Breast epithelium (tissue), 4 donors: ENCODE data around the gene PKDCC. TPM values are rescaled to one million over a fixed set of nuclear protein-coding genes. Genes with fewer than 3 reads are reported as not detected.

Experiments
- DNase-seq, 2 donors: peaks; one replicate each; pipeline ENCODE4 v3.0.0-alpha.2; 2019; ENCODE audit warnings: low spot score in 2 of 2
- H3K27ac ChIP-seq, 2 donors: fragments of 200-600 bp; sonication (generic) in 1 of 2; one replicate each; pipeline ENCODE4 v1.5.1; 2016 to 2019; ENCODE audit warnings: mild to moderate bottlenecking in 1 of 2
- H3K27me3 ChIP-seq, 2 donors: fragments of 200-600 bp; sonication (generic) in 1 of 2; one replicate each; pipeline versions ENCODE4 v1.5.1 to v1.6.0; 2017 to 2019; ENCODE audit warnings: control low read depth in 1 of 2, mild to moderate bottlenecking in 1 of 2
- H3K36me3 ChIP-seq: fragments of 200-600 bp; one replicate; pipeline ENCODE4 v1.5.1; 2019
- H3K4me1 ChIP-seq, 2 donors: fragments of 200-600 bp; sonication (generic); one replicate each; pipeline ENCODE4 v1.5.1; 2016 to 2019; ENCODE audit warnings: control low read depth in 1 of 2
- H3K4me3 ChIP-seq, 3 donors: fragments of 200-600 bp; sonication (generic); 1 replicate in 2 of 3; 2 replicates in 1 of 3; pipeline ENCODE4 v1.5.1; 2016 to 2019; ENCODE audit warnings: mild to moderate bottlenecking in 3 of 3, moderate library complexity in 2 of 3
- H3K9me3 ChIP-seq, 2 donors: fragments of 200-600 bp; sonication (generic) in 1 of 2; one replicate each; pipeline ENCODE4 v1.5.1; 2016 to 2019; ENCODE audit warnings: control low read depth in 1 of 2
- CTCF ChIP-seq, 3 donors: fragments of 450-650 bp; IDR thresholded peaks; one replicate each; pipeline ENCODE4 v1.5.1; 2016 to 2017; ENCODE audit warnings: antibody characterized with exemption in 3 of 3, mild to moderate bottlenecking in 3 of 3, moderate library complexity in 3 of 3
- POLR2A ChIP-seq: fragments of 450-650 bp; IDR thresholded peaks from one replicate; pipeline ENCODE4 v1.6.1; 2016; ENCODE audit warnings: antibody characterized with exemption, mild to moderate bottlenecking, moderate library complexity
- POLR2AphosphoS5 ChIP-seq, 3 donors: sonication (generic); formaldehyde crosslinking; IDR thresholded peaks; one replicate each; pipeline ENCODE4 v1.6.1; 2017; ENCODE audit warnings: antibody characterized with exemption in 3 of 3
- intact Hi-C: fragments of 100-400 bp; cut with DNase I; formaldehyde crosslinking; loops from one replicate; pipeline ENCODE4 v1.15.1; 2023; ENCODE audit warnings: low total_unique reads
- total RNA-seq, 3 donors: library from RNA; depleted of rRNA; stranded (reverse); fragments of >200 nt; gene quantifications; one replicate each; pipeline ENCODE4 v1.1.0, GENCODE V29; 2016

PKDCC gene
- total RNA-seq, 3 donors from 2014 or later = 19.3 to 131 (median 95.4) TPM

- Histone ChIP-seq H3K4me3 (no peak overlapping the region), H3K27me3 (no peaks in the 10 kb centered on the region), H3K9me3 (no peaks in the 10 kb centered on the region), H3K4me1 (no peaks in the 10 kb centered on the region), H3K27ac (no peak overlapping the region), H3K36me3 (no peaks in the 10 kb centered on the region)
- no peak for DNase-seq
- TF ChIP-seq CTCF (IDR thresholded peaks at IDR 0.05) (no peak), POLR2A (no peak), POLR2AphosphoS5 (IDR thresholded peaks at IDR 0.05) (no peak)
- intact Hi-C loops = no loop called here
Observed at GRCh38 chr2:42057902-42058450, 10.2 kb downstream of the PKDCC start.

- Histone ChIP-seq H3K9me3 (no peaks in the 10 kb centered on the region), H3K36me3 (no peaks in the 10 kb centered on the region), H3K4me3 (no peak overlapping the region), H3K27me3 (no peaks in the 10 kb centered on the region), H3K27ac (no peak overlapping the region), H3K4me1 (no peaks in the 10 kb centered on the region)
- intact Hi-C loops = no loop called here
- no peak for TF ChIP-seq POLR2A
- no peak for DNase-seq
Observed at GRCh38 chr2:42059261-42059898, 11.6 kb downstream of the PKDCC start.

- H3K27ac ChIP-seq = peak overlapping the region in 1 of 2 donors; percentile 75
- H3K36me3 ChIP-seq = no peaks in the 10 kb centered on the region
- TF ChIP-seq POLR2A (no peak), CTCF (IDR thresholded peaks at IDR 0.05) (no peak), POLR2AphosphoS5 (IDR thresholded peaks at IDR 0.05) (no peak)
- no peaks in the 10 kb centered on the region for H3K27me3 ChIP-seq
- no peak overlapping the region for H3K4me3 ChIP-seq
- intact Hi-C loops = no loop called here
- no peaks in the 10 kb centered on the region for H3K4me1 ChIP-seq
- H3K9me3 ChIP-seq = no peaks in the 10 kb centered on the region
- no peak for DNase-seq
Observed at GRCh38 chr2:42060028-42060427, 12.2 kb downstream of the PKDCC start.

GRCh38 chr2:42060718-42061619 lies 13.1 kb downstream of the PKDCC start:
- DNase-seq = no peak
- H3K9me3 ChIP-seq = no peaks in the 10 kb centered on the region
- intact Hi-C loops = no loop called here
- TF ChIP-seq POLR2AphosphoS5 (IDR thresholded peaks at IDR 0.05) (peak in 1 of 3 donors; percentile 22), CTCF (IDR thresholded peaks at IDR 0.05) (no peak)
- no peak overlapping the region for H3K4me3 ChIP-seq
- peak overlapping the region in 1 of 2 donors; percentile 75 for H3K27ac ChIP-seq
- no peaks in the 10 kb centered on the region for H3K36me3 ChIP-seq
- H3K4me1 ChIP-seq = no peaks in the 10 kb centered on the region
- H3K27me3 ChIP-seq = no peaks in the 10 kb centered on the region

- intact Hi-C loops = no loop called here
- H3K4me1 ChIP-seq = no peaks in the 10 kb centered on the region
- no peak for DNase-seq
- TF ChIP-seq POLR2AphosphoS5 (IDR thresholded peaks at IDR 0.05) (no peak), CTCF (IDR thresholded peaks at IDR 0.05) (no peak), POLR2A (no peak)
- no peaks in the 10 kb centered on the region for H3K9me3 ChIP-seq
- H3K27me3 ChIP-seq = no peaks in the 10 kb centered on the region
- H3K36me3 ChIP-seq = no peaks in the 10 kb centered on the region
- H3K27ac ChIP-seq = no peak overlapping the region
- H3K4me3 ChIP-seq = no peak overlapping the region
Observed at GRCh38 chr2:42061839-42062238, 14.0 kb downstream of the PKDCC start.
